GM12892 (cell line): ENCODE data around the gene GUCA1A.

Experiments
- POLR2A ChIP-seq: IDR thresholded peaks from 2 replicates; pipeline ENCODE4 v1.6.1; 2011; ENCODE audit warnings: low read depth, low read length, control low read depth
- POLR2AphosphoS5 ChIP-seq: IDR thresholded peaks from 2 replicates; pipeline ENCODE4 v1.6.1; 2011; ENCODE audit warnings: low read depth, low read length, control low read depth
- TAF1 ChIP-seq: IDR thresholded peaks from 2 replicates; pipeline ENCODE4 v1.6.1; 2011; ENCODE audit warnings: low read depth, mild to moderate bottlenecking, control low read depth, low read length, borderline replicate concordance

DNA sequence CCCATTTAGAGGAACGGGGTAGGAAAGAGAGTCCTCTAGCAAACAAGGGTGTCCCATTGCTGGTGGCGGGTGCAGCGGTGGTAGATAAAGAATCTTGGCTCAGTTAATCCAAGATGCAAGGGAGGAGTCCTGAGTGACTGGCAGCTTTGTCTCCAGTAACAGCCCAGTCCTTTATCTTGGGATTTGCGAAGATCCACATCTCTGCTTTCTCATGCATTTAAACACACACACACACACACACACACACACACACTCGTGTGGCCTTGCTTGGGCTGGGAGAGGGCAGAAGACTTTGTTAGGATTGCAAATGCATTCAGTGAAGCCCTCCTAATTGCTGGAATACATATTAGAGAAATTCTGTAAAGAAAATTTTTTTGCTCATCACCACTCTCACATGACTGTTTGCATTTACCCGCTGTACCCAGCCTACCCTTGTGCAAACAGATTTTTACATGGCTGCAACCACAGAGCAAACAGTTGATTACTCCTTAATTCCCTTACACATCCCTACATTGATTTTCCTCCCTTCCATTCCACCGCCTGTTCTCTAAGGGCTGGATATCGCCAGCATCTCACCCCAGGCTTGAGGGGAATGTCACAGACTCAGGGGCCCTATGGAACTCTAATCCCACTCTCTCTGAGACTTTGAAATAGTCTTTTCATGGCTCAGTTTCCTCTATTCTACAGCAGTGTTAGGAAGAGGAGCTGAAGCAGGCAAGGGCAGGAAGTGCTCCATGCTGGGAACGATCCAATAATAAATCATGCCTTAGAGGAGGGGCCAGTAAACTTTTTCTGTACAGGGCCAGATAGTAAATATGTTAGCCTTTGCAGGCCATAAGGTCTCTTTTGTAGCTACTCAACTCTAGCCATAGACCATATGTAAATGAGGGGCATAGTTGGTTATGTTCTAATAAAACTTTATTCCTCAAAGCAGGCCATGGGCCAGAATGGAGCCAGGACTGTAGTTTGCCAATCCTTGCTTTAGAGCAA lies 34.2 kb upstream of the GUCA1A start:
- TF ChIP-seq POLR2A (no peak), POLR2AphosphoS5 (no peak), TAF1 (no peak)
